SK-N-SH (cell line): ENCODE data around the gene MYO1F. TPM values are rescaled to one million over a fixed set of nuclear protein-coding genes. Genes with fewer than 3 reads are reported as not detected.
A peak's percentile ranks its signal among the peaks of the same experiment; 100 is the strongest.

ENCODE experiments used
- CTCF ChIA-PET: fragments of 300-600, 350-600 bp; formaldehyde crosslinking; extraction: SDS; loops from one replicate; lab custom pipeline; 2021; lab: Yijun Ruan, JAX
- POLR2A ChIA-PET: fragments of 350-600 bp; sonication (Branson Sonifier 250); formaldehyde crosslinking; extraction: SDS; loops from one replicate; lab custom pipeline; 2020; ENCODE audit warnings: antibody characterized with exemption, inconsistent platforms; lab: Yijun Ruan, JAX
- DNase-seq: peaks from one replicate; pipeline ENCODE4 v3.0.0; 2012
- H2AFZ ChIP-seq: fragments of 200-600 bp; sonication (generic); 2 replicates; pipeline ENCODE4 v1.8.1; 2016; ENCODE audit warnings: antibody characterized with exemption, mild to moderate bottlenecking, low read depth
- H3F3A ChIP-seq: fragments of 200-600 bp; sonication (generic); replicated peaks from 2 replicates; pipeline ENCODE3; 2016; ENCODE audit warnings: antibody characterized with exemption, mild to moderate bottlenecking; ENCODE audit not compliant: insufficient read depth
- H3K27ac ChIP-seq, 2 experiments: fragments of 200-500 bp in 1 of 2; fragments of 200-600 bp in 1 of 2; sonication (Bioruptor generic) in 1 of 2; sonication (generic), shearing (Covaris generic) in 1 of 2; 2 replicates each; pipeline versions ENCODE4 v1.5.1 to v1.6.1; 2014 to 2016; ENCODE audit warnings: low read depth in 2 of 2, inconsistent platforms in 1 of 2, low read length in 1 of 2, mild to moderate bottlenecking in 1 of 2, mixed read lengths in 1 of 2
- H3K27me3 ChIP-seq: fragments of 200-600 bp; sonication (generic), shearing (Covaris generic); 2 replicates; pipeline ENCODE4 v1.6.1; 2016; ENCODE audit warnings: mixed run types; ENCODE audit not compliant: insufficient read depth
- H3K36me3 ChIP-seq, 2 experiments: fragments of 200-500 bp in 1 of 2; fragments of 200-600 bp in 1 of 2; sonication (Bioruptor generic) in 1 of 2; sonication (generic) in 1 of 2; replicated peaks in 1 of 2; 2 replicates each; pipeline versions ENCODE3 to v1.5.1; 2014 to 2016; ENCODE audit warnings: low read length in 1 of 2, mild to moderate bottlenecking in 1 of 2; ENCODE audit not compliant: insufficient read depth in 2 of 2, control insufficient read depth in 1 of 2
- H3K4me1 ChIP-seq, 2 experiments: fragments of 200-500 bp in 1 of 2; fragments of 200-600 bp in 1 of 2; sonication (Bioruptor generic) in 1 of 2; sonication (generic), shearing (Covaris generic) in 1 of 2; 2 replicates each; pipeline versions ENCODE4 v1.5.1 to v1.6.1; 2014 to 2016; ENCODE audit warnings: low read depth in 1 of 2, low read length in 1 of 2, mixed run types in 1 of 2; ENCODE audit not compliant: insufficient read depth in 2 of 2, control insufficient read depth in 1 of 2
- H3K4me2 ChIP-seq: fragments of 200-600 bp; sonication (generic), shearing (Covaris generic); 2 replicates; pipeline ENCODE4 v1.6.1; 2017; ENCODE audit warnings: mixed run types
- H3K4me3 ChIP-seq, 2 experiments: fragments of 200-500 bp in 1 of 2; fragments of 200-600 bp in 1 of 2; sonication (Bioruptor generic) in 1 of 2; sonication (generic), shearing (Covaris generic) in 1 of 2; 2 replicates each; pipeline versions ENCODE4 v1.5.1 to v1.8.1; 2014 to 2016; ENCODE audit warnings: low read depth in 2 of 2, inconsistent platforms in 1 of 2, low read length in 1 of 2, mild to moderate bottlenecking in 1 of 2, mixed read lengths in 1 of 2, moderate library complexity in 1 of 2
- H3K79me2 ChIP-seq: fragments of 200-600 bp; sonication (generic); 2 replicates; pipeline ENCODE4 v1.8.1; 2017; ENCODE audit warnings: mild to moderate bottlenecking; ENCODE audit not compliant: insufficient read depth
- H3K9ac ChIP-seq: fragments of 200-600 bp; sonication (generic); 2 replicates; pipeline ENCODE4 v1.6.1; 2017; ENCODE audit warnings: mixed run types
- H3K9me2 ChIP-seq: fragments of 200-600 bp; sonication (generic); 2 replicates; pipeline ENCODE4 v1.6.1; 2017; ENCODE audit warnings: mixed run types
- H3K9me3 ChIP-seq: fragments of 200-600 bp; sonication (generic); 2 replicates; pipeline ENCODE4 v1.6.1; 2017; ENCODE audit warnings: mixed run types, mild to moderate bottlenecking, moderate library complexity
- H4K20me1 ChIP-seq: fragments of 200-600 bp; sonication (generic); 2 replicates; pipeline ENCODE4 v1.6.1; 2017; ENCODE audit warnings: mild to moderate bottlenecking, mixed run types; ENCODE audit not compliant: insufficient read depth
- CHD2 ChIP-seq: fragments of 150-350 bp; IDR thresholded peaks from 2 replicates; pipeline ENCODE4 v1.6.1; 2018; ENCODE audit warnings: low read length; ENCODE audit not compliant: partially characterized antibody
- ELF1 ChIP-seq: IDR thresholded peaks from 2 replicates; pipeline ENCODE4 v1.4.0; 2012
- EZH2phosphoT487 ChIP-seq: fragments of 200-600 bp; sonication (generic); IDR thresholded peaks from 2 replicates; pipeline ENCODE4 v1.6.1; 2017; ENCODE audit warnings: low read depth, mixed run types, mild to moderate bottlenecking, antibody characterized with exemption, moderate library complexity, borderline replicate concordance
- FOSL2 ChIP-seq: IDR thresholded peaks from 2 replicates; pipeline ENCODE4 v1.4.0; 2012; ENCODE audit warnings: low read depth, mild to moderate bottlenecking, moderate library complexity, borderline replicate concordance
- JUND ChIP-seq: IDR thresholded peaks from 2 replicates; pipeline ENCODE4 v1.4.0; 2012
- MEF2A ChIP-seq: IDR thresholded peaks from 2 replicates; pipeline ENCODE4 v1.4.0; 2012; ENCODE audit warnings: low read depth, borderline replicate concordance
- MXI1 ChIP-seq: IDR thresholded peaks from 2 replicates; pipeline ENCODE4 v1.6.1; 2012; ENCODE audit warnings: mild to moderate bottlenecking, low read depth, low read length, improper control_type of control experiment
- NFIC ChIP-seq: IDR thresholded peaks from 2 replicates; pipeline ENCODE4 v1.4.0; 2012; ENCODE audit warnings: borderline replicate concordance
- RCOR1 ChIP-seq: fragments of 150-350 bp; IDR thresholded peaks from 2 replicates; pipeline ENCODE4 v1.6.1; 2017; ENCODE audit warnings: antibody characterized with exemption, low read length
- RXRA ChIP-seq: IDR thresholded peaks from 2 replicates; pipeline ENCODE4 v1.4.0; 2012; ENCODE audit warnings: low read depth, mild to moderate bottlenecking, borderline replicate concordance
- SIN3A ChIP-seq: IDR thresholded peaks from 2 replicates; pipeline ENCODE4 v1.6.1; 2012; ENCODE audit warnings: low read depth, mild to moderate bottlenecking, low read length, moderate library complexity, borderline replicate concordance
- SMC3 ChIP-seq: IDR thresholded peaks from 2 replicates; pipeline ENCODE4 v1.6.1; 2012; ENCODE audit warnings: low read depth, low read length, improper control_type of control experiment
- TAF1 ChIP-seq: IDR thresholded peaks from 2 replicates; pipeline ENCODE4 v1.6.1; 2012; ENCODE audit warnings: low read depth, mild to moderate bottlenecking, low read length, moderate library complexity, borderline replicate concordance
- TEAD4 ChIP-seq: IDR thresholded peaks from 2 replicates; pipeline ENCODE4 v1.4.0; 2012; ENCODE audit warnings: mild to moderate bottlenecking, borderline replicate concordance; ENCODE audit not compliant: insufficient read depth
- USF1 ChIP-seq: IDR thresholded peaks from 2 replicates; pipeline ENCODE4 v1.4.0; 2012; ENCODE audit warnings: low read depth, borderline replicate concordance
- ZBTB33 ChIP-seq: IDR thresholded peaks from 2 replicates; pipeline ENCODE4 v1.4.0; 2012; ENCODE audit warnings: low read depth, borderline replicate concordance
- WGBS: methylation state at CpG from one replicate; pipeline ENCODE4 v1.1.6; 2017; ENCODE audit warnings: low lambda C conversion rate; 5-methylcytosine and 5-hydroxymethylcytosine counted together
- polyA plus RNA-seq, 3 experiments: library from polyadenylated mRNA; depleted of rRNA; stranded (reverse); fragments of >200 nt; gene quantifications; 2 replicates each; pipeline ENCODE4 v1.2.3, GENCODE V29; 2012
- TF ChIP-seq, protein P1 (sequence below): fragments of 150-350 bp; IDR thresholded peaks from 2 replicates; pipeline ENCODE4 v1.6.1; 2017; ENCODE audit warnings: antibody characterized with exemption, low read length, low read depth, borderline replicate concordance

MYO1F gene
- polyA plus RNA-seq, 1 of the 3 experiments (the other 2 are of a cell fraction) = 0.51 TPM

DNA sequence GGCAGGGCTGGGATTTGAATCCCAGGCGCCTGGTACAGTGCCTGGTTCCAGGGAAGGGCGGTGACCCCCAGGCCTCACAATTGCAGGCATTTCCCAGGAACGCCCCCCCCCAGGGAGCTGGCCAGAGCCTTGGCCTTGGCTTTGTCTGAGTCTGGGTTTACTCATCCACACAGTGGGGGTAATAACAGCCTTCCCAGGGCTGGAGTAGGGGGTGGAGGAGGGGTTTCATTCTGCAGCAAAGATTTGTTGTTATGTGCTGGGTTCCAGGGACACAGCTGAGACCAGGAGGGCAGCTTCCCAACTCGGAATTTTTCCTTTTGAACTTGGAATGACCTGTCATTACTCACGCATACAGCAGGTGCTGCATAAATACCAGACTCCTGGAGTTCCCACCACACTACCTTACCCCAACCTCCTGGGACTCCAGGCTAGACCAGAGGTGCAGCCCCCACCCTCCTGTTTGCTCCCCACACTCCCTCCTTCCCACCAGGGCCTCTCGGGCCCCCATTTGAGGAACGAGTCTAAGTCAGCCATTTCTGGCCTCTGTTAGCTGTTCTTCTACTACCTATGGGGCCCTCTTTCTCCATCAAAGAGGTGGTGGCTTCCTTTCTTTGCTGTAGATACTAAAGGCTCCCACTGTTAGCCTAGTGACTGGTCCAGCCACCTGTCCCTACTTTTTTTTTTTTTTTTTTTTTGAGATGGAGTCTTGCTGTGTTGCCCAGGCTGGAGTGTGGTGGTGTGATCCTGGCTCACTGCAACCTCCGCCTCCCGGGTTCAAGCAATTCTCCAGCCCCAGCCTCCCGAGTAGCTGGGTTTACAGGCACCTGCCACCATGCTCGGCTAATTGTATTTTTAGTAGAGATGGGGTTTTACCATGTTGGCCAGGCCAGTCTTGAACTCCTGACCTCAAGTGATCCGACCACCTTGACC lies 34.9 kb upstream of the MYO1F start:
- no peak overlapping the region for H3K9ac ChIP-seq
- no peak overlapping the region for H3K4me2 ChIP-seq
- DNase-seq = no peak
- H3K4me3 ChIP-seq = no peak overlapping the region
- no peaks in the 10 kb centered on the region for H3K36me3 ChIP-seq
- H3K27me3 ChIP-seq = peaks cover 12% of the 10 kb centered on the region; the same call in 1 of the 2 replicates
- no peaks in the 10 kb centered on the region for H4K20me1 ChIP-seq
- H2AFZ ChIP-seq = no peak overlapping the region
- TF ChIP-seq MXI1 (no peak), JUND (no peak), TAF1 (no peak), ZBTB33 (no peak)
- TF ChIP-seq, all 33 proteins: peak for 0
- ChIA-PET POLR2A (no interaction called here), CTCF (interaction anchor here (1.2 to 13.7 kb wide), 2 partner anchors 32 to 43 kb away, joined by 3 to 112 read pairs; partner anchors contain the start of gene MYO1F)
- no peaks in the 10 kb centered on the region for H3K9me2 ChIP-seq
- H3K27ac ChIP-seq = no peak overlapping the region
- WGBS = 60% methylated on average over 11 of the region's 12 CpGs
- peaks cover 0 to 5% of the 10 kb centered on the region in 2 experiments; a peak in 2 of 4 replicates for H3K4me1 ChIP-seq
- no peaks in the 10 kb centered on the region for H3F3A ChIP-seq
- H3K9me3 ChIP-seq = no peaks in the 10 kb centered on the region
- H3K79me2 ChIP-seq = no peaks in the 10 kb centered on the region

GRCh38 chr19:8611391-8611876 lies 34.2 kb upstream of the MYO1F start:
- no peaks in the 10 kb centered on the region for H3F3A ChIP-seq
- CTCF ChIA-PET = interaction anchor here (13.7 kb wide), 1 partner anchor 31 kb away, joined by 112 read pairs; the partner anchor contains the start of gene MYO1F
- POLR2A ChIA-PET = no interaction called here
- no peaks in the 10 kb centered on the region for H3K36me3 ChIP-seq
- H4K20me1 ChIP-seq = no peaks in the 10 kb centered on the region
- DNase-seq = peak; percentile 52
- H3K9me2 ChIP-seq = no peaks in the 10 kb centered on the region
- no peak overlapping the region for H3K4me3 ChIP-seq
- no peak overlapping the region for H3K27ac ChIP-seq
- no peaks in the 10 kb centered on the region for H3K9me3 ChIP-seq
- TF ChIP-seq MEF2A (no peak), SIN3A (no peak), TEAD4 (no peak), ZBTB33 (no peak), RCOR1 (no peak), EZH2phosphoT487 (no peak), TAF1 (no peak), RXRA (no peak), CHD2 (no peak), SMC3 (no peak), USF1 (no peak), NFIC (no peak), ELF1 (no peak), FOSL2 (no peak)
- TF ChIP-seq, protein P1, sequence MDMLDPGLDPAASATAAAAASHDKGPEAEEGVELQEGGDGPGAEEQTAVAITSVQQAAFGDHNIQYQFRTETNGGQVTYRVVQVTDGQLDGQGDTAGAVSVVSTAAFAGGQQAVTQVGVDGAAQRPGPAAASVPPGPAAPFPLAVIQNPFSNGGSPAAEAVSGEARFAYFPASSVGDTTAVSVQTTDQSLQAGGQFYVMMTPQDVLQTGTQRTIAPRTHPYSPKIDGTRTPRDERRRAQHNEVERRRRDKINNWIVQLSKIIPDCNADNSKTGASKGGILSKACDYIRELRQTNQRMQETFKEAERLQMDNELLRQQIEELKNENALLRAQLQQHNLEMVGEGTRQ = no peak
- 49% methylated on average over 16 of the region's 18 CpGs for WGBS
- no peak overlapping the region for H3K4me2 ChIP-seq
- H3K79me2 ChIP-seq = no peaks in the 10 kb centered on the region
- no peak overlapping the region for H3K9ac ChIP-seq
- H3K27me3 ChIP-seq = peaks cover 5% of the 10 kb centered on the region; the same call in 1 of the 2 replicates
- peaks cover 0 to 5% of the 10 kb centered on the region in 2 experiments; a peak in 2 of 4 replicates for H3K4me1 ChIP-seq
- H2AFZ ChIP-seq = no peak overlapping the region
